ENCODE measurements around the gene TAF4.

The TAF4 gene

GRCh38 chr20:61957961-61958715, 107.5 kb downstream of the TAF4 start:
- Histone ChIP-seq H3K9ac (ENCODE audit: low read depth, low read length) (no peak overlapping the region), H3K4me3 (ENCODE audit: low read length) (no peak overlapping the region), H3K4me1 (ENCODE audit: insufficient read depth, low read length) (no peaks in the 10 kb centered on the region; the same call in 1 of the 2 replicates), H3K27me3 (ENCODE audit: insufficient read depth, low read length) (no peaks in the 10 kb centered on the region), H3K9me3 (ENCODE audit: insufficient read depth, low read depth, low read length) (no peaks in the 10 kb centered on the region), H3K27ac (ENCODE audit: low read length) (no peak overlapping the region), H3K36me3 (ENCODE audit: insufficient read depth, low read depth, low read length) (no peaks in the 10 kb centered on the region)

- Histone ChIP-seq H3K36me3 (ENCODE audit: insufficient read depth, low read depth, low read length) (no peaks in the 10 kb centered on the region), H3K9ac (ENCODE audit: low read depth, low read length) (no peak overlapping the region), H3K9me3 (ENCODE audit: insufficient read depth, low read depth, low read length) (no peaks in the 10 kb centered on the region), H3K27ac (ENCODE audit: low read length) (no peak overlapping the region), H3K27me3 (ENCODE audit: insufficient read depth, low read length) (no peaks in the 10 kb centered on the region), H3K4me1 (ENCODE audit: insufficient read depth, low read length) (peaks cover 2% of the 10 kb centered on the region; the same call in 1 of the 2 replicates), H3K4me3 (ENCODE audit: low read length) (no peak overlapping the region)
These were observed 109.0 kb downstream of the TAF4 start for GRCh38 chr20:61956396-61957342.

- no peak overlapping the region for H3K27ac ChIP-seq (ENCODE audit: low read length)
- H3K36me3 ChIP-seq (ENCODE audit: insufficient read depth, low read depth, low read length) = no peaks in the 10 kb centered on the region
- no peak overlapping the region for H3K9ac ChIP-seq (ENCODE audit: low read depth, low read length)
- H3K4me1 ChIP-seq (ENCODE audit: insufficient read depth, low read length) = peaks cover 4% of the 10 kb centered on the region; the same call in 1 of the 2 replicates
- H3K27me3 ChIP-seq (ENCODE audit: insufficient read depth, low read length) = no peaks in the 10 kb centered on the region
- no peaks in the 10 kb centered on the region for H3K9me3 ChIP-seq (ENCODE audit: insufficient read depth, low read depth, low read length)
- no peak overlapping the region for H3K4me3 ChIP-seq (ENCODE audit: low read length)
These were observed 109.8 kb downstream of the TAF4 start for GRCh38 chr20:61955668-61956395.

- Histone ChIP-seq H3K9ac (ENCODE audit: low read depth, low read length) (no peak overlapping the region), H3K36me3 (ENCODE audit: insufficient read depth, low read depth, low read length) (no peaks in the 10 kb centered on the region), H3K9me3 (ENCODE audit: insufficient read depth, low read depth, low read length) (no peaks in the 10 kb centered on the region), H3K4me1 (ENCODE audit: insufficient read depth, low read length) (peaks cover 4% of the 10 kb centered on the region; the same call in 1 of the 2 replicates), H3K27ac (ENCODE audit: low read length) (no peak overlapping the region), H3K4me3 (ENCODE audit: low read length) (no peak overlapping the region), H3K27me3 (ENCODE audit: insufficient read depth, low read length) (no peaks in the 10 kb centered on the region)
These were observed 111.2 kb downstream of the TAF4 start for GRCh38 chr20:61954276-61955021.

- Histone ChIP-seq H3K4me3 (ENCODE audit: low read length) (no peak overlapping the region), H3K4me1 (ENCODE audit: insufficient read depth, low read length) (peaks cover 4% of the 10 kb centered on the region; the same call in 1 of the 2 replicates), H3K9me3 (ENCODE audit: insufficient read depth, low read depth, low read length) (no peaks in the 10 kb centered on the region), H3K27ac (ENCODE audit: low read length) (no peak overlapping the region), H3K36me3 (ENCODE audit: insufficient read depth, low read depth, low read length) (no peaks in the 10 kb centered on the region), H3K9ac (ENCODE audit: low read depth, low read length) (no peak overlapping the region), H3K27me3 (ENCODE audit: insufficient read depth, low read length) (no peaks in the 10 kb centered on the region)
These were observed 112.4 kb downstream of the TAF4 start for GRCh38 chr20:61953037-61954021.

- H3K9me3 ChIP-seq (ENCODE audit: insufficient read depth, low read depth, low read length) = no peaks in the 10 kb centered on the region
- H3K4me3 ChIP-seq (ENCODE audit: low read length) = no peak overlapping the region
- H3K27me3 ChIP-seq (ENCODE audit: insufficient read depth, low read length) = no peaks in the 10 kb centered on the region
- no peak overlapping the region for H3K9ac ChIP-seq (ENCODE audit: low read depth, low read length)
- H3K27ac ChIP-seq (ENCODE audit: low read length) = no peak overlapping the region
- peaks cover 4% of the 10 kb centered on the region; the same call in 1 of the 2 replicates for H3K4me1 ChIP-seq (ENCODE audit: insufficient read depth, low read length)
- H3K36me3 ChIP-seq (ENCODE audit: insufficient read depth, low read depth, low read length) = no peaks in the 10 kb centered on the region
These were observed 113.8 kb downstream of the TAF4 start for GRCh38 chr20:61951695-61952533.

- no peak overlapping the region for H3K9ac ChIP-seq (ENCODE audit: low read depth, low read length)
These were observed 115.0 kb downstream of the TAF4 start for GRCh38 chr20:61950641-61951071.

GRCh38 chr20:61949714-61950640, 115.7 kb downstream of the TAF4 start:
- no peak overlapping the region for H3K9ac ChIP-seq (ENCODE audit: low read depth, low read length)

More at GRCh38 chr20:61950641-61951071, 115.0 kb downstream of the TAF4 start:
- Histone ChIP-seq H3K9me3 (ENCODE audit: insufficient read depth, low read depth, low read length) (no peaks in the 10 kb centered on the region), H3K27me3 (ENCODE audit: insufficient read depth, low read length) (no peaks in the 10 kb centered on the region), H3K36me3 (ENCODE audit: insufficient read depth, low read depth, low read length) (no peaks in the 10 kb centered on the region), H3K4me3 (ENCODE audit: low read length) (no peak overlapping the region), H3K27ac (ENCODE audit: low read length) (no peak overlapping the region), H3K4me1 (ENCODE audit: insufficient read depth, low read length) (peaks cover 4% of the 10 kb centered on the region; the same call in 1 of the 2 replicates)

GRCh38 chr20:61949363-61949713, 116.3 kb downstream of the TAF4 start:
- H3K9ac ChIP-seq (ENCODE audit: low read depth, low read length) = no peak overlapping the region
- no peak overlapping the region for H3K4me3 ChIP-seq (ENCODE audit: low read length)
- no peaks in the 10 kb centered on the region for H3K36me3 ChIP-seq (ENCODE audit: insufficient read depth, low read depth, low read length)
- no peaks in the 10 kb centered on the region for H3K9me3 ChIP-seq (ENCODE audit: insufficient read depth, low read depth, low read length)
- H3K27me3 ChIP-seq (ENCODE audit: insufficient read depth, low read length) = no peaks in the 10 kb centered on the region
- H3K4me1 ChIP-seq (ENCODE audit: insufficient read depth, low read length) = peaks cover 4% of the 10 kb centered on the region; the same call in 1 of the 2 replicates
- H3K27ac ChIP-seq (ENCODE audit: low read length) = no peak overlapping the region

More at GRCh38 chr20:61949714-61950640, 115.7 kb downstream of the TAF4 start:
- Histone ChIP-seq H3K36me3 (ENCODE audit: insufficient read depth, low read depth, low read length) (no peaks in the 10 kb centered on the region), H3K9me3 (ENCODE audit: insufficient read depth, low read depth, low read length) (no peaks in the 10 kb centered on the region), H3K4me3 (ENCODE audit: low read length) (no peak overlapping the region), H3K27ac (ENCODE audit: low read length) (no peak overlapping the region), H3K27me3 (ENCODE audit: insufficient read depth, low read length) (no peaks in the 10 kb centered on the region), H3K4me1 (ENCODE audit: insufficient read depth, low read length) (peaks cover 4% of the 10 kb centered on the region; the same call in 1 of the 2 replicates)

Measured in iPS-20b (cell line).